ENCODE results near the gene TMPRSS3.

DNA sequence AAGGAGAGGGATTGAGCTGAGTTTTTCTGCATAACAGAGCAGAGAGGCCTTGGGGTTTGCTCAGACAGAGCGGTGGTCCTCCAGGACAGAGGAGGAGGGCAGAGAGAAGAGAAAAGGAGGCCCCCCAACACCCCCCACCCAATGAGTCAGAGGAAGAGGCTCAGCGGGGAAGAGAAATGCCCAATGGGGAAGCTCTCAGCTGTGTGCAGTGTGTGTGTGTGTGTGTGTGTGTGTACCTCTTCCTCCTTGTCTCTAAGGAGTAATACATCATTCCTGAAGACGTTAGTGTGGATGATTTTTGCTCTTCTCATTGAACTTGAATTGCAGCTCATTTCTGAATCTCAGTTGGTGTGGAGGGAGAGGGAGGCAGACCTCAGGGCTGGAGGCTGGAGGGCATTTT, 8.7 kb downstream of the TMPRSS3 start:
- no peak for TF ChIP-seq EZH2 (IDR thresholded peaks at IDR 0.05; ENCODE audit: borderline replicate concordance, insufficient read depth, low read depth, low read length, poor library complexity, severe bottlenecking)
- TF ChIP-seq, protein P1, sequence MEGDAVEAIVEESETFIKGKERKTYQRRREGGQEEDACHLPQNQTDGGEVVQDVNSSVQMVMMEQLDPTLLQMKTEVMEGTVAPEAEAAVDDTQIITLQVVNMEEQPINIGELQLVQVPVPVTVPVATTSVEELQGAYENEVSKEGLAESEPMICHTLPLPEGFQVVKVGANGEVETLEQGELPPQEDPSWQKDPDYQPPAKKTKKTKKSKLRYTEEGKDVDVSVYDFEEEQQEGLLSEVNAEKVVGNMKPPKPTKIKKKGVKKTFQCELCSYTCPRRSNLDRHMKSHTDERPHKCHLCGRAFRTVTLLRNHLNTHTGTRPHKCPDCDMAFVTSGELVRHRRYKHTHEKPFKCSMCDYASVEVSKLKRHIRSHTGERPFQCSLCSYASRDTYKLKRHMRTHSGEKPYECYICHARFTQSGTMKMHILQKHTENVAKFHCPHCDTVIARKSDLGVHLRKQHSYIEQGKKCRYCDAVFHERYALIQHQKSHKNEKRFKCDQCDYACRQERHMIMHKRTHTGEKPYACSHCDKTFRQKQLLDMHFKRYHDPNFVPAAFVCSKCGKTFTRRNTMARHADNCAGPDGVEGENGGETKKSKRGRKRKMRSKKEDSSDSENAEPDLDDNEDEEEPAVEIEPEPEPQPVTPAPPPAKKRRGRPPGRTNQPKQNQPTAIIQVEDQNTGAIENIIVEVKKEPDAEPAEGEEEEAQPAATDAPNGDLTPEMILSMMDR (IDR thresholded peaks at IDR 0.05) = no peak

Measured in B cell (primary cell).